ENCODE data around the gene PNMT. TPM values are rescaled to one million over a fixed set of nuclear protein-coding genes. Genes with fewer than 3 reads are reported as not detected.

The PNMT gene
- total and polyA plus RNA-seq, 2 experiments from 2014 or later: 1.9 to 2.5 TPM

- Histone ChIP-seq H3K27ac (ENCODE audit: low read depth) (no peak overlapping the region), H3K79me2 (replicated peaks; ENCODE audit: insufficient read depth) (no peaks in the 10 kb centered on the region), H4K20me1 (replicated peaks; ENCODE audit: insufficient read depth) (no peaks in the 10 kb centered on the region; the same call in 1 of the 2 replicates), H3F3A (replicated peaks; ENCODE audit: low read depth) (no peaks in the 10 kb centered on the region), H3K4me3 (no peak overlapping the region), H3K4me1 (ENCODE audit: insufficient read depth) (peaks cover 25% of the 10 kb centered on the region), H2AFZ (no peak overlapping the region), H3K4me2 (no peak overlapping the region), H3K27me3 (ENCODE audit: insufficient read depth) (peaks cover 41% of the 10 kb centered on the region), H3K9me2 (ENCODE audit: insufficient read depth) (no peaks in the 10 kb centered on the region), H3K36me3 (ENCODE audit: insufficient read depth) (no peaks in the 10 kb centered on the region)
- Mint-ChIP-seq H3K4me3 (no peak overlapping the region; the same call in 2 of the 3 replicates), H3K27me3 (ENCODE audit: insufficient read depth, low read depth, poor library complexity) (peaks cover 31% of the 10 kb centered on the region), H3K4me1 (peaks cover 25% of the 10 kb centered on the region), H3K9me3 (no peaks in the 10 kb centered on the region), H3K36me3 (ENCODE audit: low read depth) (no peaks in the 10 kb centered on the region; the same call in 2 of the 3 replicates), H3K27ac (no peak overlapping the region)
- TF ChIP-seq ZNF114 (CRISPR knock-in tag; IDR thresholded peaks at IDR 0.05): no peak
- TF ChIP-seq, protein P1, sequence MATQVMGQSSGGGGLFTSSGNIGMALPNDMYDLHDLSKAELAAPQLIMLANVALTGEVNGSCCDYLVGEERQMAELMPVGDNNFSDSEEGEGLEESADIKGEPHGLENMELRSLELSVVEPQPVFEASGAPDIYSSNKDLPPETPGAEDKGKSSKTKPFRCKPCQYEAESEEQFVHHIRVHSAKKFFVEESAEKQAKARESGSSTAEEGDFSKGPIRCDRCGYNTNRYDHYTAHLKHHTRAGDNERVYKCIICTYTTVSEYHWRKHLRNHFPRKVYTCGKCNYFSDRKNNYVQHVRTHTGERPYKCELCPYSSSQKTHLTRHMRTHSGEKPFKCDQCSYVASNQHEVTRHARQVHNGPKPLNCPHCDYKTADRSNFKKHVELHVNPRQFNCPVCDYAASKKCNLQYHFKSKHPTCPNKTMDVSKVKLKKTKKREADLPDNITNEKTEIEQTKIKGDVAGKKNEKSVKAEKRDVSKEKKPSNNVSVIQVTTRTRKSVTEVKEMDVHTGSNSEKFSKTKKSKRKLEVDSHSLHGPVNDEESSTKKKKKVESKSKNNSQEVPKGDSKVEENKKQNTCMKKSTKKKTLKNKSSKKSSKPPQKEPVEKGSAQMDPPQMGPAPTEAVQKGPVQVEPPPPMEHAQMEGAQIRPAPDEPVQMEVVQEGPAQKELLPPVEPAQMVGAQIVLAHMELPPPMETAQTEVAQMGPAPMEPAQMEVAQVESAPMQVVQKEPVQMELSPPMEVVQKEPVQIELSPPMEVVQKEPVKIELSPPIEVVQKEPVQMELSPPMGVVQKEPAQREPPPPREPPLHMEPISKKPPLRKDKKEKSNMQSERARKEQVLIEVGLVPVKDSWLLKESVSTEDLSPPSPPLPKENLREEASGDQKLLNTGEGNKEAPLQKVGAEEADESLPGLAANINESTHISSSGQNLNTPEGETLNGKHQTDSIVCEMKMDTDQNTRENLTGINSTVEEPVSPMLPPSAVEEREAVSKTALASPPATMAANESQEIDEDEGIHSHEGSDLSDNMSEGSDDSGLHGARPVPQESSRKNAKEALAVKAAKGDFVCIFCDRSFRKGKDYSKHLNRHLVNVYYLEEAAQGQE (IDR thresholded peaks at IDR 0.05; ENCODE audit: unreplicated experiment): no peak
- TF ChIP-seq ZNF331 (CRISPR knock-in tag; IDR thresholded peaks at IDR 0.05; ENCODE audit: low read depth): no peak
- TF ChIP-seq CREB1 (CRISPR knock-in tag; IDR thresholded peaks at IDR 0.05; ENCODE audit: low read depth): no peak
- no peak for TF ChIP-seq EZH2 (IDR thresholded peaks at IDR 0.05; ENCODE audit: low read depth, unreplicated experiment)
- no peak for TF ChIP-seq JUNB (IDR thresholded peaks at IDR 0.05; ENCODE audit: unreplicated experiment)
- TF ChIP-seq EZH2phosphoT487 (IDR thresholded peaks at IDR 0.05; ENCODE audit: unreplicated experiment): no peak
- TF ChIP-seq, protein P2, sequence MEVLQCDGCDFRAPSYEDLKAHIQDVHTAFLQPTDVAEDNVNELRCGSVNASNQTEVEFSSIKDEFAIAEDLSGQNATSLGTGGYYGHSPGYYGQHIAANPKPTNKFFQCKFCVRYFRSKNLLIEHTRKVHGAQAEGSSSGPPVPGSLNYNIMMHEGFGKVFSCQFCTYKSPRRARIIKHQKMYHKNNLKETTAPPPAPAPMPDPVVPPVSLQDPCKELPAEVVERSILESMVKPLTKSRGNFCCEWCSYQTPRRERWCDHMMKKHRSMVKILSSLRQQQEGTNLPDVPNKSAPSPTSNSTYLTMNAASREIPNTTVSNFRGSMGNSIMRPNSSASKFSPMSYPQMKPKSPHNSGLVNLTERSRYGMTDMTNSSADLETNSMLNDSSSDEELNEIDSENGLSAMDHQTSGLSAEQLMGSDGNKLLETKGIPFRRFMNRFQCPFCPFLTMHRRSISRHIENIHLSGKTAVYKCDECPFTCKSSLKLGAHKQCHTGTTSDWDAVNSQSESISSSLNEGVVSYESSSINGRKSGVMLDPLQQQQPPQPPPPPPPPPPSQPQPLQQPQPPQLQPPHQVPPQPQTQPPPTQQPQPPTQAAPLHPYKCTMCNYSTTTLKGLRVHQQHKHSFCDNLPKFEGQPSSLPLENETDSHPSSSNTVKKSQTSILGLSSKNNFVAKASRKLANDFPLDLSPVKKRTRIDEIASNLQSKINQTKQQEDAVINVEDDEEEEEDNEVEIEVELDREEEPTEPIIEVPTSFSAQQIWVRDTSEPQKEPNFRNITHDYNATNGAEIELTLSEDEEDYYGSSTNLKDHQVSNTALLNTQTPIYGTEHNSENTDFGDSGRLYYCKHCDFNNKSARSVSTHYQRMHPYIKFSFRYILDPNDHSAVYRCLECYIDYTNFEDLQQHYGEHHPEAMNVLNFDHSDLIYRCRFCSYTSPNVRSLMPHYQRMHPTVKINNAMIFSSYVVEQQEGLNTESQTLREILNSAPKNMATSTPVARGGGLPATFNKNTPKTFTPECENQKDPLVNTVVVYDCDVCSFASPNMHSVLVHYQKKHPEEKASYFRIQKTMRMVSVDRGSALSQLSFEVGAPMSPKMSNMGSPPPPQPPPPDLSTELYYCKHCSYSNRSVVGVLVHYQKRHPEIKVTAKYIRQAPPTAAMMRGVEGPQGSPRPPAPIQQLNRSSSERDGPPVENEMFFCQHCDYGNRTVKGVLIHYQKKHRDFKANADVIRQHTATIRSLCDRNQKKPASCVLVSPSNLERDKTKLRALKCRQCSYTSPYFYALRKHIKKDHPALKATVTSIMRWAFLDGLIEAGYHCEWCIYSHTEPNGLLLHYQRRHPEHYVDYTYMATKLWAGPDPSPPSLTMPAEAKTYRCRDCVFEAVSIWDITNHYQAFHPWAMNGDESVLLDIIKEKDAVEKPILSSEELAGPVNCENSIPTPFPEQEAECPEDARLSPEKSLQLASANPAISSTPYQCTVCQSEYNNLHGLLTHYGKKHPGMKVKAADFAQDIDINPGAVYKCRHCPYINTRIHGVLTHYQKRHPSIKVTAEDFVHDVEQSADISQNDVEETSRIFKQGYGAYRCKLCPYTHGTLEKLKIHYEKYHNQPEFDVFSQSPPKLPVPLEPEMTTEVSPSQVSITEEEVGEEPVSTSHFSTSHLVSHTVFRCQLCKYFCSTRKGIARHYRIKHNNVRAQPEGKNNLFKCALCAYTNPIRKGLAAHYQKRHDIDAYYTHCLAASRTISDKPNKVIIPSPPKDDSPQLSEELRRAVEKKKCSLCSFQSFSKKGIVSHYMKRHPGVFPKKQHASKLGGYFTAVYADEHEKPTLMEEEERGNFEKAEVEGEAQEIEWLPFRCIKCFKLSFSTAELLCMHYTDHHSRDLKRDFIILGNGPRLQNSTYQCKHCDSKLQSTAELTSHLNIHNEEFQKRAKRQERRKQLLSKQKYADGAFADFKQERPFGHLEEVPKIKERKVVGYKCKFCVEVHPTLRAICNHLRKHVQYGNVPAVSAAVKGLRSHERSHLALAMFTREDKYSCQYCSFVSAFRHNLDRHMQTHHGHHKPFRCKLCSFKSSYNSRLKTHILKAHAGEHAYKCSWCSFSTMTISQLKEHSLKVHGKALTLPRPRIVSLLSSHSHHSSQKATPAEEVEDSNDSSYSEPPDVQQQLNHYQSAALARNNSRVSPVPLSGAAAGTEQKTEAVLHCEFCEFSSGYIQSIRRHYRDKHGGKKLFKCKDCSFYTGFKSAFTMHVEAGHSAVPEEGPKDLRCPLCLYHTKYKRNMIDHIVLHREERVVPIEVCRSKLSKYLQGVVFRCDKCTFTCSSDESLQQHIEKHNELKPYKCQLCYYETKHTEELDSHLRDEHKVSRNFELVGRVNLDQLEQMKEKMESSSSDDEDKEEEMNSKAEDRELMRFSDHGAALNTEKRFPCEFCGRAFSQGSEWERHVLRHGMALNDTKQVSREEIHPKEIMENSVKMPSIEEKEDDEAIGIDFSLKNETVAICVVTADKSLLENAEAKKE (CRISPR knock-in tag; IDR thresholded peaks at IDR 0.05): no peak
- no peak for TF ChIP-seq STAT1 (IDR thresholded peaks at IDR 0.05; ENCODE audit: unreplicated experiment)
- no peak for TF ChIP-seq POLR2AphosphoS5 (IDR thresholded peaks at IDR 0.05; ENCODE audit: low read depth)
- no peak for TF ChIP-seq NANOG (IDR thresholded peaks at IDR 0.05; ENCODE audit: borderline replicate concordance)
- TF ChIP-seq ETS1 (IDR thresholded peaks at IDR 0.05): no peak
- TF ChIP-seq CTCF (conservative IDR thresholded peaks at IDR 0.05; ENCODE audit: low read depth in 2 of 2): no peak
- DNase-seq (ENCODE audit: low spot score) (no peak), ATAC-seq (no peak)
These were observed 1.9 kb downstream of the PNMT start for GRCh38 chr17:39669897-39670735.
